DOHH2 (cell line): ENCODE results near the gene SPACDR.

Source experiments
- EZH2phosphoT487 ChIP-seq: fragments of 200-600 bp; sonication (generic); IDR thresholded peaks from 2 replicates; pipeline ENCODE4 v1.6.1; 2017; ENCODE audit warnings: borderline replicate concordance, mild to moderate bottlenecking, antibody characterized with exemption, low read length, moderate library complexity, mixed read lengths
- TF ChIP-seq, protein P1 (sequence below): fragments of 200-600 bp; sonication (generic); IDR thresholded peaks from one replicate; pipeline ENCODE4 v1.5.1; 2014; ENCODE audit warnings: antibody characterized with exemption, mild to moderate bottlenecking, low read depth, low read length; ENCODE audit not compliant: poor library complexity, severe bottlenecking

DNA sequence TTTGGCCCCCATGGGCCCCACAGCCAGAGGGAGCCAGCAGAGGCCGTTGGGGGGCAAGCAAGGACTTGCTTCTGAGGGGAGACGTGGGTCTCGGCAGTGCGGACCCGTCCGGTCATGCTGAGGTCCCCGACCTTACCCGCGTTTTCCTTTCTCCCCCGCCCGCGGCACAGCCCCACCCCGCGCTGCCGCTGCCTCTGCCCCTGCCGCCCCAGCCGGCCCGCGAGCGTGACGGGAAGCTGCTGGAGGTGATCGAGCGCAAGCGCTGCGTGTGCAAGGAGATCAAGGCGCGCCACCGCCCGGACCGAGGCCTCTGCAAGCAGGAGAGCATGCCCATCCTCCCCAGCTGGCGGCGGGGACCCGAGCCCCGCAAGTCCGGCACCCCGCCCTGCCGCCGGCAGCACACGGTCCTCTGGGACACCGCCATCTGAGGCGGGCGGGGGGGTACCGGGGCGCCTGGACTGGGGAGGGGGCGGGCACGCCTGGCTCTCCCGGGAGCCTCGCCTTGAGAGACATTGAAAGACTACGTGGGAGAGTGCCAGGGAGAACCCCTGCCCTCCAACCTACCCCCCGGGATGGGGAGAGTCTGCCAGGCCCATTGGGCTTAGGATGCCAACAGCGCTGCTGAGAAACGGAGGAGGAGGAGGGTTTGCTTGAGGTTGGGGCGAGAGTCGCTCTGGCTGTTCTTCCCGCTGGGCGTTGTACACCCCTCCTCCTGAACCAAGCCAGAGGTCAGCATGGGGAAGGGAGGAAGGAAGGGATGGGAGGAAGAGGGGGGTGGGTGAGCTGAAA lies 29.6 kb upstream of the SPACDR start:
- TF ChIP-seq, protein P1, sequence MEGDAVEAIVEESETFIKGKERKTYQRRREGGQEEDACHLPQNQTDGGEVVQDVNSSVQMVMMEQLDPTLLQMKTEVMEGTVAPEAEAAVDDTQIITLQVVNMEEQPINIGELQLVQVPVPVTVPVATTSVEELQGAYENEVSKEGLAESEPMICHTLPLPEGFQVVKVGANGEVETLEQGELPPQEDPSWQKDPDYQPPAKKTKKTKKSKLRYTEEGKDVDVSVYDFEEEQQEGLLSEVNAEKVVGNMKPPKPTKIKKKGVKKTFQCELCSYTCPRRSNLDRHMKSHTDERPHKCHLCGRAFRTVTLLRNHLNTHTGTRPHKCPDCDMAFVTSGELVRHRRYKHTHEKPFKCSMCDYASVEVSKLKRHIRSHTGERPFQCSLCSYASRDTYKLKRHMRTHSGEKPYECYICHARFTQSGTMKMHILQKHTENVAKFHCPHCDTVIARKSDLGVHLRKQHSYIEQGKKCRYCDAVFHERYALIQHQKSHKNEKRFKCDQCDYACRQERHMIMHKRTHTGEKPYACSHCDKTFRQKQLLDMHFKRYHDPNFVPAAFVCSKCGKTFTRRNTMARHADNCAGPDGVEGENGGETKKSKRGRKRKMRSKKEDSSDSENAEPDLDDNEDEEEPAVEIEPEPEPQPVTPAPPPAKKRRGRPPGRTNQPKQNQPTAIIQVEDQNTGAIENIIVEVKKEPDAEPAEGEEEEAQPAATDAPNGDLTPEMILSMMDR: peak; percentile 13
- peak; percentile 86; the same call in 1 of the 2 replicates for TF ChIP-seq EZH2phosphoT487
